Mesendoderm (in vitro differentiated cells): ENCODE measurements around the gene BACE1.
A peak's percentile ranks its signal among the peaks of the same experiment; 100 is the strongest.

Experiments
- DNase-seq: peaks from one replicate; pipeline ENCODE4 v3.0.0; 2013
- H2AK5ac ChIP-seq: 2 replicates; pipeline ENCODE4 v1.6.1; 2013; ENCODE audit warnings: low read length, inconsistent platforms
- H2BK120ac ChIP-seq: 2 replicates; pipeline ENCODE4 v1.6.1; 2013; ENCODE audit warnings: low read depth, mild to moderate bottlenecking, low read length, moderate library complexity, mixed read lengths
- H2BK15ac ChIP-seq: replicated peaks from 2 replicates; pipeline ENCODE4 v1.6.1; 2013; ENCODE audit warnings: low read depth, mild to moderate bottlenecking, moderate library complexity
- H2BK5ac ChIP-seq: 2 replicates; pipeline ENCODE4 v1.6.1; 2013; ENCODE audit warnings: low read length, inconsistent platforms
- H3K18ac ChIP-seq: 2 replicates; pipeline ENCODE4 v1.6.1; 2013; ENCODE audit warnings: mild to moderate bottlenecking, low read length, mixed read lengths
- H3K23ac ChIP-seq: one replicate; pipeline ENCODE4 v1.6.1; 2013; ENCODE audit warnings: low read length
- H3K27ac ChIP-seq: 2 replicates; pipeline ENCODE4 v1.5.1; 2013; ENCODE audit warnings: low read depth, mild to moderate bottlenecking, inconsistent platforms, low read length, moderate library complexity
- H3K27me3 ChIP-seq: 2 replicates; pipeline ENCODE4 v1.6.1; 2013; ENCODE audit warnings: low read length, control low read depth, mild to moderate bottlenecking, inconsistent platforms; ENCODE audit not compliant: insufficient read depth, poor library complexity
- H3K36me3 ChIP-seq: 2 replicates; pipeline ENCODE4 v1.6.1; 2013; ENCODE audit warnings: low read length, inconsistent platforms; ENCODE audit not compliant: control insufficient read depth, insufficient read depth
- H3K4ac ChIP-seq: one replicate; pipeline ENCODE4 v1.6.1; 2013; ENCODE audit warnings: low read depth, mild to moderate bottlenecking, low read length, moderate library complexity
- H3K4me1 ChIP-seq: 2 replicates; pipeline ENCODE4 v1.6.1; 2013; ENCODE audit warnings: low read depth, low read length, inconsistent platforms; ENCODE audit not compliant: control insufficient read depth
- H3K4me2 ChIP-seq: 2 replicates; pipeline ENCODE4 v1.6.1; 2013; ENCODE audit warnings: low read length
- H3K4me3 ChIP-seq: 2 replicates; pipeline ENCODE4 v1.5.1; 2013; ENCODE audit warnings: mild to moderate bottlenecking, low read length
- H3K56ac ChIP-seq: one replicate; pipeline ENCODE4 v1.6.1; 2013; ENCODE audit warnings: low read length
- H3K79me1 ChIP-seq: 2 replicates; pipeline ENCODE4 v1.6.1; 2013; ENCODE audit warnings: low read length, inconsistent platforms
- H3K79me2 ChIP-seq: 2 replicates; pipeline ENCODE4 v1.6.1; 2013; ENCODE audit warnings: mild to moderate bottlenecking, low read length; ENCODE audit not compliant: control insufficient read depth, insufficient read depth
- H3K9ac ChIP-seq: 2 replicates; pipeline ENCODE4 v1.6.1; 2013; ENCODE audit warnings: low read length, inconsistent platforms
- H4K5ac ChIP-seq: one replicate; pipeline ENCODE4 v1.6.1; 2013; ENCODE audit warnings: low read length
- H4K8ac ChIP-seq: one replicate; pipeline ENCODE4 v1.6.1; 2013; ENCODE audit warnings: low read depth, mild to moderate bottlenecking, control low read depth, low read length, moderate library complexity
- WGBS: extraction: QIAGEN DNeasy Blood & Tissue Kit; methylation state at CpG from one replicate; pipeline ENCODE4 v1.1.7; 2013; ENCODE audit warnings: low lambda C conversion rate, missing lambda C conversion rate; ENCODE audit not compliant: insufficient coverage; ENCODE audit errors: extremely low coverage; 5-methylcytosine and 5-hydroxymethylcytosine counted together

Gene BACE1

GRCh38 chr11:117258576-117258975, 57.5 kb downstream of the BACE1 start:
- Histone ChIP-seq H2BK5ac (no peak overlapping the region), H2BK15ac (no peak overlapping the region), H3K79me2 (no peaks in the 10 kb centered on the region), H2AK5ac (no peak overlapping the region), H4K8ac (no peak overlapping the region), H3K23ac (no peak overlapping the region), H3K4me1 (no peaks in the 10 kb centered on the region), H3K27me3 (no peaks in the 10 kb centered on the region), H2BK120ac (no peak overlapping the region), H3K79me1 (no peaks in the 10 kb centered on the region), H3K4me2 (no peak overlapping the region), H3K18ac (no peak overlapping the region), H3K27ac (no peak overlapping the region), H3K36me3 (peaks cover 2% of the 10 kb centered on the region), H3K4me3 (no peak overlapping the region), H4K5ac (no peak overlapping the region), H3K9ac (no peak overlapping the region), H3K4ac (no peak overlapping the region), H3K56ac (no peak overlapping the region)
- no peak for DNase-seq
- WGBS, result no CpG with 5 or more reads among the region's 2 CpGs

- no peak overlapping the region for H3K18ac ChIP-seq
- DNase-seq, result no peak
- no peak overlapping the region for H3K56ac ChIP-seq
- H3K23ac ChIP-seq, result no peak overlapping the region
- H2BK15ac ChIP-seq, result no peak overlapping the region
- H3K4me2 ChIP-seq, result no peak overlapping the region
- H4K5ac ChIP-seq, result no peak overlapping the region
- H3K4ac ChIP-seq, result no peak overlapping the region
- WGBS, result no CpG with 5 or more reads among the region's 2 CpGs
- H3K4me3 ChIP-seq, result no peak overlapping the region
- no peak overlapping the region for H2AK5ac ChIP-seq
- H2BK120ac ChIP-seq, result no peak overlapping the region
- H3K79me2 ChIP-seq, result no peaks in the 10 kb centered on the region
- H3K36me3 ChIP-seq, result peaks cover 4% of the 10 kb centered on the region
- H3K27me3 ChIP-seq, result no peaks in the 10 kb centered on the region
- no peaks in the 10 kb centered on the region for H3K4me1 ChIP-seq
- no peak overlapping the region for H2BK5ac ChIP-seq
- H3K9ac ChIP-seq, result no peak overlapping the region
- no peak overlapping the region for H4K8ac ChIP-seq
- no peak overlapping the region for H3K27ac ChIP-seq
- no peaks in the 10 kb centered on the region for H3K79me1 ChIP-seq
Observed at GRCh38 chr11:117256573-117256972, 59.5 kb downstream of the BACE1 start.

- H3K27ac ChIP-seq, result no peak overlapping the region
Observed at GRCh38 chr11:117255966-117256365, 60.1 kb downstream of the BACE1 start.

GRCh38 chr11:117251506-117251905, 64.5 kb downstream of the BACE1 start:
- H3K9ac ChIP-seq, result no peak overlapping the region
- no peaks in the 10 kb centered on the region for H3K27me3 ChIP-seq
- no peaks in the 10 kb centered on the region for H3K79me2 ChIP-seq
- no peak overlapping the region for H4K5ac ChIP-seq
- no peak overlapping the region for H3K27ac ChIP-seq
- no peak overlapping the region for H3K4me2 ChIP-seq
- no peak overlapping the region for H3K56ac ChIP-seq
- no peaks in the 10 kb centered on the region for H3K79me1 ChIP-seq
- H3K4me1 ChIP-seq, result no peaks in the 10 kb centered on the region
- no peak for DNase-seq
- no peak overlapping the region for H2BK5ac ChIP-seq
- no peak overlapping the region for H3K18ac ChIP-seq
- H3K4ac ChIP-seq, result peak overlapping the region; percentile 31
- H4K8ac ChIP-seq, result no peak overlapping the region
- no CpG with 5 or more reads among the region's 10 CpGs for whole genome bisulfite sequencing
- H2BK15ac ChIP-seq, result no peak overlapping the region
- no peak overlapping the region for H3K23ac ChIP-seq
- no peak overlapping the region for H3K4me3 ChIP-seq
- no peak overlapping the region for H2BK120ac ChIP-seq
- H3K36me3 ChIP-seq, result peaks cover 7% of the 10 kb centered on the region
- H2AK5ac ChIP-seq, result no peak overlapping the region

More at GRCh38 chr11:117255966-117256365, 60.1 kb downstream of the BACE1 start:
- no peak overlapping the region for H2BK15ac ChIP-seq
- no peak overlapping the region for H3K23ac ChIP-seq
- no peak overlapping the region for H2BK120ac ChIP-seq
- no peak overlapping the region for H3K56ac ChIP-seq
- H3K79me1 ChIP-seq, result no peaks in the 10 kb centered on the region
- H3K4me3 ChIP-seq, result no peak overlapping the region
- H2AK5ac ChIP-seq, result no peak overlapping the region
- H3K79me2 ChIP-seq, result no peaks in the 10 kb centered on the region
- H3K27me3 ChIP-seq, result no peaks in the 10 kb centered on the region
- H3K18ac ChIP-seq, result no peak overlapping the region
- WGBS, result no CpG with 5 or more reads among the region's 3 CpGs
- H3K4me2 ChIP-seq, result no peak overlapping the region
- H4K5ac ChIP-seq, result no peak overlapping the region
- no peak overlapping the region for H3K4ac ChIP-seq
- no peaks in the 10 kb centered on the region for H3K4me1 ChIP-seq
- H3K36me3 ChIP-seq, result peaks cover 4% of the 10 kb centered on the region
- no peak overlapping the region for H4K8ac ChIP-seq
- H2BK5ac ChIP-seq, result no peak overlapping the region
- DNase-seq, result no peak
- no peak overlapping the region for H3K9ac ChIP-seq

- H3K27ac ChIP-seq, result no peak overlapping the region
- no peak for DNase-seq
- H3K4me3 ChIP-seq, result no peak overlapping the region
- H3K9ac ChIP-seq, result no peak overlapping the region
- H3K36me3 ChIP-seq, result peaks cover 5% of the 10 kb centered on the region
- no peak overlapping the region for H4K8ac ChIP-seq
- H2BK120ac ChIP-seq, result no peak overlapping the region
- H2AK5ac ChIP-seq, result no peak overlapping the region
- H4K5ac ChIP-seq, result no peak overlapping the region
- no peak overlapping the region for H3K18ac ChIP-seq
- H3K23ac ChIP-seq, result no peak overlapping the region
- no peak overlapping the region for H3K4ac ChIP-seq
- H3K4me2 ChIP-seq, result no peak overlapping the region
- H3K79me2 ChIP-seq, result no peaks in the 10 kb centered on the region
- no peaks in the 10 kb centered on the region for H3K4me1 ChIP-seq
- H2BK5ac ChIP-seq, result no peak overlapping the region
- H3K56ac ChIP-seq, result no peak overlapping the region
- no peak overlapping the region for H2BK15ac ChIP-seq
- H3K79me1 ChIP-seq, result no peaks in the 10 kb centered on the region
- H3K27me3 ChIP-seq, result no peaks in the 10 kb centered on the region
- WGBS, result no CpG with 5 or more reads among the region's 4 CpGs
Observed at GRCh38 chr11:117249571-117249970, 66.5 kb downstream of the BACE1 start.

GRCh38 chr11:117248341-117248740, 67.7 kb downstream of the BACE1 start:
- Histone ChIP-seq H3K18ac (no peak overlapping the region), H3K4ac (no peak overlapping the region), H2BK120ac (no peak overlapping the region), H2BK15ac (no peak overlapping the region), H3K9ac (no peak overlapping the region), H3K79me1 (no peaks in the 10 kb centered on the region), H3K23ac (no peak overlapping the region), H2BK5ac (no peak overlapping the region), H3K4me2 (no peak overlapping the region), H3K4me1 (no peaks in the 10 kb centered on the region), H3K79me2 (no peaks in the 10 kb centered on the region), H4K5ac (no peak overlapping the region), H3K56ac (no peak overlapping the region), H4K8ac (no peak overlapping the region), H3K27me3 (no peaks in the 10 kb centered on the region), H3K36me3 (peaks cover 5% of the 10 kb centered on the region), H3K27ac (no peak overlapping the region), H2AK5ac (no peak overlapping the region), H3K4me3 (no peak overlapping the region)
- no CpG with 5 or more reads among the region's 4 CpGs for WGBS
- no peak for DNase-seq
